ENCODE measurements around the gene ANKK1. TPM values are rescaled to one million over a fixed set of nuclear protein-coding genes. Genes with fewer than 3 reads are reported as not detected.

ANKK1 gene
- total and polyA plus RNA-seq, 2 of the 8 experiments (the other 6 are each of a cell fraction or from before 2014, with no cell fraction given): 0.11 TPM; not detected in 1

GRCh38 chr11:113349528-113349927, 38.1 kb upstream of the ANKK1 start:
- FAIRE-seq: no peak
- Histone ChIP-seq H3K4me3 (ENCODE audit: extremely low read depth in 1 of 4, insufficient read depth in 2 of 4, low read depth in 3 of 4, low read length in 4 of 4) (no peak overlapping the region), H3K23me2 (ENCODE audit: low read depth, low read length) (no peaks in the 10 kb centered on the region), H4K91ac (replicated peaks; ENCODE audit: insufficient read length, low read length) (no peak overlapping the region), H3K4ac (replicated peaks; ENCODE audit: insufficient read length, low read depth, low read length) (no peak overlapping the region), H4K20me1 (replicated peaks in 1 of 2; ENCODE audit: control insufficient read depth in 1 of 2, insufficient read depth in 2 of 2, low read length in 2 of 2) (no peaks in the 10 kb centered on the region), H3K79me2 (ENCODE audit: control insufficient read depth in 1 of 2, insufficient read depth in 2 of 2, low read length in 2 of 2) (no peaks in the 10 kb centered on the region), H2AFZ (ENCODE audit: low read length) (no peak overlapping the region), H4K8ac (ENCODE audit: extremely low read depth, insufficient read depth, low read length) (no peak overlapping the region), H3K27ac (ENCODE audit: low read depth, low read length) (no peak overlapping the region), H2BK5ac (ENCODE audit: low read depth, low read length) (no peak overlapping the region), H2BK15ac (ENCODE audit: low read length) (no peak overlapping the region), H3K4me1 (replicated peaks in 1 of 4; ENCODE audit: control insufficient read depth in 3 of 4, insufficient read depth in 4 of 4, low read length in 3 of 4) (no peaks in the 10 kb centered on the region), H3K4me2 (ENCODE audit: insufficient read depth in 1 of 2, low read depth in 2 of 2, low read length in 2 of 2) (no peak overlapping the region), H3K18ac (ENCODE audit: extremely low read depth, low read length) (no peak overlapping the region), H3K23ac (ENCODE audit: insufficient read length) (no peak overlapping the region), H3K36me3 (ENCODE audit: control insufficient read depth in 2 of 4, insufficient read depth in 4 of 4, low read length in 3 of 4) (no peaks in the 10 kb centered on the region), H3K14ac (ENCODE audit: insufficient read length) (no peak overlapping the region), H3K27me3 (replicated peaks in 1 of 4; ENCODE audit: control insufficient read depth in 3 of 4, extremely low read depth in 1 of 4, insufficient read depth in 3 of 4, low read length in 3 of 4) (no peaks in the 10 kb centered on the region), H2AK5ac (ENCODE audit: low read depth, low read length) (no peak overlapping the region), H4K5ac (ENCODE audit: insufficient read length, low read depth, low read length) (no peak overlapping the region), H3K56ac (replicated peaks; ENCODE audit: insufficient read length, low read depth, low read length) (no peak overlapping the region), H2BK20ac (ENCODE audit: low read length) (no peak overlapping the region), H3K9ac (replicated peaks in 1 of 4; ENCODE audit: extremely low read depth in 1 of 4, low read depth in 3 of 4, low read length in 3 of 4) (no peak overlapping the region), H3K79me1 (ENCODE audit: low read depth, low read length) (no peaks in the 10 kb centered on the region), H2BK120ac (replicated peaks; ENCODE audit: low read depth, low read length) (no peak overlapping the region), H2BK12ac (ENCODE audit: low read depth, low read length) (no peak overlapping the region), H3K9me3 (ENCODE audit: insufficient read depth in 2 of 2, low read depth in 1 of 2, low read length in 1 of 2) (no peaks in the 10 kb centered on the region)
- POLR2A ChIA-PET (ENCODE audit: partially characterized antibody): interaction anchor here (0.8 kb wide), 1 partner anchor 24 kb away, joined by 4 read pairs; no protein-coding TSS in a partner anchor
- DNase-seq (ENCODE audit: low read depth in 1 of 2, low spot score in 2 of 2): no peak
- TF ChIP-seq HDAC2 (IDR thresholded peaks at IDR 0.05; ENCODE audit: borderline replicate concordance in 1 of 2, low read depth in 2 of 2, low read length in 2 of 2): no peak
- TF ChIP-seq, protein P1, sequence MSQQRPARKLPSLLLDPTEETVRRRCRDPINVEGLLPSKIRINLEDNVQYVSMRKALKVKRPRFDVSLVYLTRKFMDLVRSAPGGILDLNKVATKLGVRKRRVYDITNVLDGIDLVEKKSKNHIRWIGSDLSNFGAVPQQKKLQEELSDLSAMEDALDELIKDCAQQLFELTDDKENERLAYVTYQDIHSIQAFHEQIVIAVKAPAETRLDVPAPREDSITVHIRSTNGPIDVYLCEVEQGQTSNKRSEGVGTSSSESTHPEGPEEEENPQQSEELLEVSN (IDR thresholded peaks at IDR 0.05): no peak
- no peak for TF ChIP-seq RNF2 (IDR thresholded peaks at IDR 0.05; ENCODE audit: borderline replicate concordance, low read depth, low read length, missing control alignments, poor library complexity, severe bottlenecking)
- no peak for TF ChIP-seq TEAD4 (IDR thresholded peaks at IDR 0.05; ENCODE audit: low read depth, low read length)
- no peak for TF ChIP-seq CHD1 (IDR thresholded peaks at IDR 0.05; ENCODE audit: low read depth, low read length)
- TF ChIP-seq EP300 (IDR thresholded peaks at IDR 0.05; ENCODE audit: borderline replicate concordance in 1 of 2, low read depth in 2 of 2, low read length in 2 of 2): no peak
- TF ChIP-seq SIX5 (IDR thresholded peaks at IDR 0.05; ENCODE audit: low read depth, low read length): no peak
- no peak for TF ChIP-seq BCL11A (IDR thresholded peaks at IDR 0.05; ENCODE audit: low read depth in 2 of 2, low read length in 2 of 2)
- no peak for TF ChIP-seq CTBP2 (IDR thresholded peaks at IDR 0.05; ENCODE audit: borderline replicate concordance, insufficient read depth, insufficient read length, low read length)
- no peak for TF ChIP-seq FOSL1 (IDR thresholded peaks at IDR 0.05; ENCODE audit: insufficient read depth, low read depth, low read length)
- TF ChIP-seq POLR2AphosphoS5 (IDR thresholded peaks at IDR 0.05; ENCODE audit: low read depth, low read length): no peak
- CTCF ChIA-PET (ENCODE audit: partially characterized antibody): interaction anchor here (0.6 to 2.9 kb wide), 5 partner anchors 10 to 229 kb away, joined by 3 to 8 read pairs (median 4); partner anchors contain the start of gene ANKK1
- 85% methylated on average over 3 of the region's 3 CpGs; no CpG with 5 or more reads in 1 of the 2 experiments for WGBS, 2 experiments (ENCODE audit: extremely low coverage in 1 of 2, insufficient coverage in 1 of 2, insufficient read length in 1 of 2, insufficient replicate concordance in 2 of 2, low coverage in 1 of 2, low lambda C conversion rate in 2 of 2, missing lambda C conversion rate in 1 of 2)
